ENCODE measurements around the gene IRF8.

The IRF8 gene

GRCh38 chr16:85913688-85914422, 14.9 kb downstream of the IRF8 start:
- H3K9me3 Mint-ChIP-seq, result no peaks in the 10 kb centered on the region
- H3K27ac Mint-ChIP-seq (ENCODE audit: low read depth), result peak overlapping the region; percentile 29
- ATAC-seq (replicated peaks; ENCODE audit: extremely low read depth, poor library complexity, severe bottlenecking) (no peak), DNase-seq (ENCODE audit: low spot score in 2 of 2) (no peak)
- H3K4me3 Mint-ChIP-seq, result no peak overlapping the region
- H3K27me3 Mint-ChIP-seq, result no peaks in the 10 kb centered on the region
- peaks cover 7% of the 10 kb centered on the region for H3K4me1 Mint-ChIP-seq
- H3K36me3 Mint-ChIP-seq (ENCODE audit: insufficient read depth), result peaks cover 8% of the 10 kb centered on the region

GRCh38 chr16:85914423-85914794, 15.4 kb downstream of the IRF8 start:
- Mint-ChIP-seq H3K4me1 (peaks cover 11% of the 10 kb centered on the region), H3K36me3 (ENCODE audit: insufficient read depth) (peaks cover 8% of the 10 kb centered on the region), H3K4me3 (no peak overlapping the region), H3K9me3 (no peaks in the 10 kb centered on the region), H3K27me3 (no peaks in the 10 kb centered on the region), H3K27ac (ENCODE audit: low read depth) (no peak overlapping the region)
- DNase-seq (ENCODE audit: low spot score in 2 of 2) (no peak), ATAC-seq (replicated peaks; ENCODE audit: extremely low read depth, poor library complexity, severe bottlenecking) (no peak)

DNA sequence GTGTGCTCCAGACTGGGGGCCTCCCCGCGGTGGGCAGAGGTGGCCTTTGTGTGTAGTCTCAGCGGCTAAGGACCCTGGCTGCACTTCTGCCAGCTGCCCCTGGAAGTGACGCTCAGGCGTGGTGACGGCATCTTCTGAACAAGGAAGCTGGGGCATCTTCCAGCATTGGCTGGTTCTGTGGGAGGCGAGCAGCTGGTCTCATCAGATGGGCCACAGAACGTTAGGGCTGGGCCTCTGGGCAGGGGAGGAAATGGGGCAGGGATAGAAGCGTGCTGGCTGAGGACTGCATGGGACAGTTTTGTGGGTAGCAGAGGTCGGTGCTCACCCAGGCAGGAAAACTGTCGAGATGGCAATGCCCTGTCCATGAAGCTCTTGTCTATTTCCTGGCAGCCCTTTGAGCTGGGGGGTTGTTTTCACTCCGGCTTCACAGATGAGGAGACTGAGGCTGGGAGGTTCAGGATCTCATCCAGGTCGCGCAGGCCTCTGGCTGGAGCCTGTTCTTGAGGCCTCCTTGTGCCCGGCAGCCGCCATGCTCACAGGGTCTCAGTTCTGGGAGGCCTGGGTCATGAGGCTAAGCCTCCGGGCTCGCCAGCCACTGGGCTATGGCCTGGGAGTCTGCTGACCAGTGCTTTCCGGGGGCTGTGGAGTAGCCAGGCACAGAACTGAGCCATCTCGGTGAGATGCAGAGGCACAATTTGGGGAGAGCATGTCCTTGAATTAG, 16.3 kb downstream of the IRF8 start:
- ATAC-seq (replicated peaks; ENCODE audit: extremely low read depth, poor library complexity, severe bottlenecking) (no peak), DNase-seq (ENCODE audit: low spot score in 2 of 2) (no peak)
- Mint-ChIP-seq H3K27me3 (no peaks in the 10 kb centered on the region), H3K27ac (ENCODE audit: low read depth) (no peak overlapping the region), H3K4me3 (no peak overlapping the region), H3K9me3 (no peaks in the 10 kb centered on the region), H3K4me1 (peaks cover 16% of the 10 kb centered on the region), H3K36me3 (ENCODE audit: insufficient read depth) (peaks cover 8% of the 10 kb centered on the region)

- ATAC-seq (replicated peaks; ENCODE audit: extremely low read depth, poor library complexity, severe bottlenecking) (peak; percentile 28), DNase-seq (ENCODE audit: low spot score in 2 of 2) (no peak)
- no peaks in the 10 kb centered on the region for H3K27me3 Mint-ChIP-seq
- H3K27ac Mint-ChIP-seq (ENCODE audit: low read depth), result no peak overlapping the region
- no peak overlapping the region for H3K4me3 Mint-ChIP-seq
- peaks cover 8% of the 10 kb centered on the region for H3K36me3 Mint-ChIP-seq (ENCODE audit: insufficient read depth)
- peaks cover 16% of the 10 kb centered on the region for H3K4me1 Mint-ChIP-seq
- H3K9me3 Mint-ChIP-seq, result no peaks in the 10 kb centered on the region
Measured at GRCh38 chr16:85916141-85916890, 17.4 kb downstream of the IRF8 start.

GRCh38 chr16:85917012-85917411, 18.1 kb downstream of the IRF8 start:
- peaks cover 16% of the 10 kb centered on the region for H3K4me1 Mint-ChIP-seq
- no peak overlapping the region for H3K4me3 Mint-ChIP-seq
- H3K27me3 Mint-ChIP-seq, result no peaks in the 10 kb centered on the region
- H3K36me3 Mint-ChIP-seq (ENCODE audit: insufficient read depth), result peaks cover 8% of the 10 kb centered on the region
- H3K27ac Mint-ChIP-seq (ENCODE audit: low read depth), result no peak overlapping the region
- H3K9me3 Mint-ChIP-seq, result no peaks in the 10 kb centered on the region
- DNase-seq (ENCODE audit: low spot score in 2 of 2) (no peak), ATAC-seq (replicated peaks; ENCODE audit: extremely low read depth, poor library complexity, severe bottlenecking) (no peak)

DNA sequence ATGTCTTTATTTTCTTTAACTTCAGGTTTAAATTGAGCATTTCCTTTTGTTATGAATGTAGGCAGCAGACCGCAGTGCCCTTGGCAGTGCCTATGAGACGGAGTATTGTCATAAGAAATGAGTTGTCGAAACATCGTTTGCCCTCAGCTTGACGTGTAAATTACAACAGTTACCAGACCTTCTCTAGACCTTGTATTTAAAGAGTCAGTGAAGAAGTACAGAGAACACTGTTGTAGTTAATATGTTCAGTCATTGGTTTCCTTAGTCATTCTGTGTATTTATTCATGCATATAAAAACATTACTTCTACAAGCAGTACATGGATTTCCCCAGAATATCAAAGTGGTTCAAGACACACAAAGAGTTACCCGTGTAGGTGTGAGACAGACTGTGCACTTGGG, 19.0 kb downstream of the IRF8 start:
- Mint-ChIP-seq H3K36me3 (ENCODE audit: insufficient read depth) (peaks cover 7% of the 10 kb centered on the region), H3K4me3 (no peak overlapping the region), H3K27me3 (no peaks in the 10 kb centered on the region), H3K9me3 (no peaks in the 10 kb centered on the region), H3K4me1 (peaks cover 16% of the 10 kb centered on the region), H3K27ac (ENCODE audit: low read depth) (no peak overlapping the region)
- DNase-seq (ENCODE audit: low spot score in 2 of 2), result no peak
- no peak for ATAC-seq (replicated peaks; ENCODE audit: extremely low read depth, poor library complexity, severe bottlenecking)

- Mint-ChIP-seq H3K4me3 (no peak overlapping the region), H3K27me3 (no peaks in the 10 kb centered on the region), H3K9me3 (no peaks in the 10 kb centered on the region), H3K36me3 (ENCODE audit: insufficient read depth) (peaks cover 5% of the 10 kb centered on the region), H3K4me1 (peaks cover 16% of the 10 kb centered on the region), H3K27ac (ENCODE audit: low read depth) (no peak overlapping the region)
- no peak for DNase-seq (ENCODE audit: low spot score in 2 of 2)
- no peak for ATAC-seq (replicated peaks; ENCODE audit: extremely low read depth, poor library complexity, severe bottlenecking)
Measured at GRCh38 chr16:85918436-85918835, 19.5 kb downstream of the IRF8 start.

- H3K27ac Mint-ChIP-seq (ENCODE audit: low read depth), result no peak overlapping the region
- H3K4me1 Mint-ChIP-seq, result peaks cover 16% of the 10 kb centered on the region
- no peaks in the 10 kb centered on the region for H3K27me3 Mint-ChIP-seq
Measured at GRCh38 chr16:85919271-85920267, 20.6 kb downstream of the IRF8 start.

DNA sequence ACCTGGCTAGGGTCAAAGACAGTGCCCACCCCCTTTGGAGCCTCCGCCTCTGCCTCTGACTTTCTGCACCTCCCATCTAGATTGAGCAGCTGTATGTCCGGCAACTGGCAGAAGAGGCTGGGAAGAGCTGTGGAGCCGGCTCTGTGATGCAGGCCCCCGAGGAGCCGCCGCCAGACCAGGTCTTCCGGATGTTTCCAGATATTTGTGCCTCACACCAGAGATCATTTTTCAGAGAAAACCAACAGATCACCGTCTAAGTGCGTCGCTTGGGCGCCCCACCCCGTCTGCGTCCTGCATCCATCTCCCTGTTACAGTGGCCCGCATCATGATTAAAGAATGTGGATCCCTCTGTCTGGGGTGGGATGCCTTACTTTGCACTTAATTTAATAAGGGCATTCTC, 22.1 kb downstream of the IRF8 start:
- Mint-ChIP-seq H3K9me3 (no peaks in the 10 kb centered on the region), H3K27me3 (no peaks in the 10 kb centered on the region), H3K4me1 (peaks cover 16% of the 10 kb centered on the region), H3K36me3 (ENCODE audit: insufficient read depth) (peaks cover 6% of the 10 kb centered on the region), H3K27ac (ENCODE audit: low read depth) (no peak overlapping the region), H3K4me3 (no peak overlapping the region)
- ATAC-seq (replicated peaks; ENCODE audit: extremely low read depth, poor library complexity, severe bottlenecking) (no peak), DNase-seq (ENCODE audit: low spot score in 2 of 2) (no peak)

More at GRCh38 chr16:85919271-85920267, 20.6 kb downstream of the IRF8 start:
- H3K4me3 Mint-ChIP-seq, result no peak overlapping the region
- H3K9me3 Mint-ChIP-seq, result no peaks in the 10 kb centered on the region
- peaks cover 5% of the 10 kb centered on the region for H3K36me3 Mint-ChIP-seq (ENCODE audit: insufficient read depth)
- DNase-seq (ENCODE audit: low spot score in 2 of 2), result no peak
- no peak for ATAC-seq (replicated peaks; ENCODE audit: extremely low read depth, poor library complexity, severe bottlenecking)

DNA sequence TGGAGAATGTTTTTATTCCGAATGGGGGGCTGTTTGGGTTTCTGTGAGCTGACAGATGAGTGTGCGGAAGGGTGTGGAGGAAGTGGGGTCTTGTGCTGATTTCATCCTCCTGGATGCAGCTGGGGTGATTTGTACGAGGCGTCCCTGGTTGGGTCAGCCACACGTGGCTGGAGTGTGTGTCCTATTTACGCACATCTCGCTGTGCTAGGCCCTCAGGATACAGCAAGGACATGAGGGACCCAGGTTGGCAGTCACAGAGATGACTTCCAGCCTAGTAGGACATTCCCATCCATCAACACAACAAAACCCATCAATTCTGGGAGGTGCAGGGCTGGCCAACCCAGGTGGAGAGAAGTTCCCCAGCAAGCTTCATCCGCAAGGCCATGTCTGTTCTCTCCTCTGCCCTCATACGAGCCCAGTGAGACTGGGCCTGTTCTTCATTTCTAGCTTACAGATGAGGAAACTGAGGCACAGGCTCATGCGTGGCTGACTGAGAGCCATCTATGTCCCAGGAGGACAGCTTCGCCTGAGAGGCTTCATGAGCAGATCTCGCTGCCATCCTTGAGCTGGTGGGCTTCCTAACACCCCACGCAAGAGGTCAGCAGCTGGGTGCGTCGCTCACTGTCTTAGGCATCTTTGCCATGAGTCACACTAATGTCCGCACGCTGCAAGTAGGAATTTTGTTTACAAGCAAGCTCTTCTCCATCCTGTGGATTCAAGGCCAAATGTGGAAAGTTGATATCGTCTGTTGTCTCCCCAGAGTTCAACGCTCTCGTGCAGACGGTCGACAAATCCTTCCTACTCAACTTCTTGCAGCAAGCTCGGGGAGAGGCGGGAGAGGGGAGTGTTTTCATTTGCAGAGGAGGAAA, 24.4 kb downstream of the IRF8 start:
- no peak for DNase-seq (ENCODE audit: low spot score in 2 of 2)
- Mint-ChIP-seq H3K4me1 (peaks cover 10% of the 10 kb centered on the region), H3K9me3 (no peaks in the 10 kb centered on the region), H3K27me3 (peaks cover 12% of the 10 kb centered on the region), H3K4me3 (no peak overlapping the region), H3K27ac (ENCODE audit: low read depth) (no peak overlapping the region), H3K36me3 (ENCODE audit: insufficient read depth) (peaks cover 3% of the 10 kb centered on the region)
- no peak for ATAC-seq (replicated peaks; ENCODE audit: extremely low read depth, poor library complexity, severe bottlenecking)

GRCh38 chr16:85924675-85925074, 25.7 kb downstream of the IRF8 start:
- Mint-ChIP-seq H3K4me1 (peaks cover 2% of the 10 kb centered on the region), H3K27ac (ENCODE audit: low read depth) (no peak overlapping the region), H3K27me3 (peaks cover 12% of the 10 kb centered on the region), H3K4me3 (no peak overlapping the region), H3K36me3 (ENCODE audit: insufficient read depth) (peaks cover 1% of the 10 kb centered on the region), H3K9me3 (no peaks in the 10 kb centered on the region)
- ATAC-seq (replicated peaks; ENCODE audit: extremely low read depth, poor library complexity, severe bottlenecking) (no peak), DNase-seq (ENCODE audit: low spot score in 2 of 2) (no peak)

All from central memory CD8-positive, alpha-beta T cell (primary cell).